IPS-NIHi7 (cell line): Measurements from ENCODE around the gene ZC2HC1C.
"Not testable (repeated sequence)": the region's sequence is repeated elsewhere in the genome, so short reads cannot be mapped to it uniquely, and the experiment has no call there.

Experiments
- DNase-seq: peaks from one replicate; pipeline ENCODE4 v3.0.0; 2012; ENCODE audit warnings: mixed read lengths; ENCODE audit errors: extremely low spot score

Gene ZC2HC1C

GRCh38 chr14:75094896-75095295, 25.5 kb downstream of the ZC2HC1C start:
- DNase-seq: no peak

GRCh38 chr14:75095690-75096089, 26.2 kb downstream of the ZC2HC1C start:
- no peak for DNase-seq

DNA sequence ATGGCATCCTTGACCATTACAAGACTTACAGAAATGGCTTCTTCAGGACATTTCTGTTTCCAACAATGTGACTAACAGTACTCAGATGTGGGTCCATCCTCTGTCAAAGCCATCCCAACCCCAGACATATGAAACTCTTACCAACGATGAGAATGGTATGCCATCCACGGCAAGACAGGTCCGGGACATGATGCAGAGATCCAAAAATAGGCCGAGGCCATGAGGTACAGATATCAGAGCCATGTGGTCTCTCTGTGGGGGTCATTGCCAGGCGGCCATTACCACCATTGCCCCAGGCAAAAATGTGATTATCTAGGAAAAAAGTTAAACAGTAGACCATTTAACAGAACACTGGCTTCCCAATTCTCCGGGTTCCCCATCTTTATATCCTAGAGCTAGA, 27.5 kb downstream of the ZC2HC1C start:
- no peak for DNase-seq

DNA sequence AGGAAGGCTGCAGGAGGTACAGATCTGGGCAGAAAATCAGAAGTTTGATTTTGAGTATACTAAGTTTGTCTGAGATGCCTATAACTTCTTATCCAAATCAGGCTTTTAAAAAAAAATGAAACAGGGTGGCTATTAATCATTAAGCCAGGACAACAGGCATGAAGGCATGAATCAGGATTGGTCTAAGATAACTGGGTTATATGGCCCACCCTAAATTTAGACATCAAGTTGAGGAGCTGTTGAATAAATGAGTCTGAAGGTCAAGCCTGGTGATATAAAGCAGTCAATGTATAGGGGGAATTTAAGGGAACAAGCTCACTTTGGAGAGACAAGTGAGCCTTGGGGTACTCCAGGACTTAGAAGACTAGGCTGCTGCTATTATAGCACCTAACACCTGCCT, 28.8 kb downstream of the ZC2HC1C start:
- DNase-seq: no peak

- DNase-seq: no peak
Observed at GRCh38 chr14:75098682-75099081, 29.2 kb downstream of the ZC2HC1C start.

DNA sequence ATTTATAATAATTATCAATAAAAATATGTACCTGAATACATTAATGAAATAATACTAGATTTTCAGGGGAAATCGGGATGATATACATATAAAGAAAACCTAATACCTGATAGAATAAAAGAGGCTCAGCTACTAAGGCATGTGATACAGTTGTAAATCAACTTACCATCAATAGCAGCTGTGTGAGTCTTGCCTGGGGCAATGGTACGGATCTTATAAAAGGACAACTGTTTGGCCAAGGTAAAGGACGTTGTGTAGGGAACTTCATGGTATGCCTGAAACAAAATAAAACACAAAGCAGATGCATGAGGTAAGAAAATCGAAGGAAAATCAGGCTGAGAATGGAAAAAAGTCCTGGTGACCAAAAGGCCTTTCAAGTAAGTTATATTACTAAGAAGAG, 32.0 kb downstream of the ZC2HC1C start:
- DNase-seq: no peak

DNA sequence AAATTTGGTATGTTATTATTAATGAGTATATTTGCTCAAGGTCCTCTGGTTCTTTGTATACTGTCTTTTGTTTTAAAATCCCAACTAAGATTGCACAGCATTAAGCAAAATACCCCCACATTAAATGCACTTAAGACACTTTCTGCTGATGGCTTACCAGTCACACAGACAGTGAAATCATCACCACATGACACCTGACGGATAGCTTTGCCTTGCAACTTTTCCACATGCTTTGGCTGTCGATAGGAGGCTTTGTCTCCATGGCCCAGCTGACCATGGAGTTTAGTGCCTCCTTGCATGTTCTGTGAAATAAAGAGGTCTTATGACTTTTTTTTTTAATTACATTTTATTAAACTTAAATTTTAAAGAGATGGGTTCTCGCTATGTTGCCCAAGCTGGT, 37.7 kb downstream of the ZC2HC1C start:
- no peak for DNase-seq

- no peak for DNase-seq
Observed at GRCh38 chr14:75109877-75110276, 40.4 kb downstream of the ZC2HC1C start.

DNA sequence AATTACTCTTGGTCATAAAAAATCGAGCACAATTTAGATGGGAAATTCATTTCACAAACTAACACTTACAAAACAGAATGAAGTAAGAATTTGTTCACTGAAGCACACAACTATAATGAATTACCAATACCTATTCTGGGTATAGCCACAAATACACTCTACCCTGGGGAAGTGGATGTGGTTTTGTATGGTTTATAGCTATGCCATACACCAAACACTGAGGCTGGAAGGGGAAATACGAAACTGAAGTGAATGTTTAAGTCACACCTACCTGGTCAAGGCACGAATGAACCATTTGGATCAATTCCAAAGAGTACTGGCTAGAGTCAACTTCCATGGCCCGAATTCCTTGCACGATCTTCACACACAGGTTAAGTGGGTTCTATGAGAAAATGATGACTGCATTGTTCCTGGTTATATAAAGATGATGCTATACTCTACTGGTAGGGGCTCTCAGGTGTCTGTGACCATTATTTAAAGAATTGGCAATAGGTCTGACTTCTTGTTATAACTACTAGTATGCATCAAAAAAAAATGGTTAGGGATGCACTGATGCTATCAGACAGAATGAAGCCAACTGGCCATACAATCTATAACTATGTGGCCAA, 44.6 kb downstream of the ZC2HC1C start:
- no peak for DNase-seq

- no peak for DNase-seq
Observed at GRCh38 chr14:75119056-75119455, 49.6 kb downstream of the ZC2HC1C start.

GRCh38 chr14:75120541-75121291, 51.3 kb downstream of the ZC2HC1C start:
- no peak for DNase-seq

GRCh38 chr14:75121552-75121951, 52.1 kb downstream of the ZC2HC1C start:
- DNase-seq: no peak

- peak; percentile 22 for DNase-seq
Observed at GRCh38 chr14:75123991-75124390, 54.5 kb downstream of the ZC2HC1C start.

GRCh38 chr14:75125617-75126016, 56.2 kb downstream of the ZC2HC1C start:
- DNase-seq: no peak

- DNase-seq: no peak
Observed at GRCh38 chr14:75126121-75126544, 56.7 kb downstream of the ZC2HC1C start.

DNA sequence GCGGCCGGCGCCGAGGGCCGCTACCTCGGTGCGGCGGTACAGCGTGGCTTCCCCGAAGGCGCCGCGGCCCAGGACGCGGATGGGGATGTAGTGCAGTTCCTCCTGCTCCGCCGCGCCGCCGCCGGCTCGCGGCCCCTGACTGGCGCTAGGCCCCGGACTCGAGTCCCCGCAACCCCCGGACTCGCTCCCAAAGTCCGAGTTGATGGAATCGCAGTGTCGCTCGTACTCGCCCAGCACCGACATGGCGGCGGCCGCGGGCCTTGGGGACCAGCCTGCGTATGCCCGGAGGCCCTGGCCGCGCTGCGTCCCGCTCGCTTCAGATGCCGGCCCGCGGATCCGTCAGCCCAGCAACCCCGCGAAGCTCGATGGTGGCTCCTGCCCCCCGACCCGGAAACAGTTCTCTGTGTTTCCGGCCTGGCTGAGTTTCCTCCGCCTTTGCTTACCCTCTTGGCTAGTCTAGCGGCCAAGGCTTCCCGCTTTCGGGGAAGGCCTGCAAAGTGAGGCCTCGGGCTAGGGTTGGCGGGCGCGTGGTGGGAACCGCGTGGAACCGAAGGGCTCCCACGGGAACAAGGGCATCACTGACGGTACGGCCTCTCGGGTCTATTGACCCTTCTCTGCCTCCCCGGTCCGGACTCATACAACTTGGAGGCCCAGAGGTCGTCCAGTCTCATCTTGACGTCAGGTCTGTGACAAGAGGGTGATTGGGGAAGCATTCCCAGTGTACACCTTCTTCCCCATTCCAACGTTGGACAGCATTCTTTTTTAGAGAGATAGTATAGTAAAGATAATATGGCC, 57.4 kb downstream of the ZC2HC1C start, which contains the start of gene NEK9:
Gene NEK9 (minus strand): TSS at position 370 of the 795 bp plus-strand sequence. CDS start 127 bp downstream, at position 243.
- peak; percentile 90 for DNase-seq

DNA sequence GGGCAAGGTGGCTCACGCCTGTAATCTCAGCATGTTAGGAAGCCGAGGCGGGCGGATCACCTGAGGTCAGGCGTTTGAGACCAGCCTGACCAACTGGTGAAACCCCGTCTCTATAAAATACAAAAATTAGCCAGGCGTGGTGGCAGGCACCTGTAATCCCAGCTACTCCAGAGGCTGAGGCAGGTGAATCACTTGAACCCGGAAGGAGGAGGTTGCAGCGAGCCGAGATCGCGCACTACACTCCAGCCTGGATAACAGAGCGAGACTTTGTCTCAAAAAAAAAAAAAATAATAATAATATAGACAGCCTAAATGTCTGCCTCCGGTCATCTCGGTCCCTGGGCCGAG, 58.0 kb downstream of the ZC2HC1C start:
- DNase-seq: not testable (repeated sequence)

DNA sequence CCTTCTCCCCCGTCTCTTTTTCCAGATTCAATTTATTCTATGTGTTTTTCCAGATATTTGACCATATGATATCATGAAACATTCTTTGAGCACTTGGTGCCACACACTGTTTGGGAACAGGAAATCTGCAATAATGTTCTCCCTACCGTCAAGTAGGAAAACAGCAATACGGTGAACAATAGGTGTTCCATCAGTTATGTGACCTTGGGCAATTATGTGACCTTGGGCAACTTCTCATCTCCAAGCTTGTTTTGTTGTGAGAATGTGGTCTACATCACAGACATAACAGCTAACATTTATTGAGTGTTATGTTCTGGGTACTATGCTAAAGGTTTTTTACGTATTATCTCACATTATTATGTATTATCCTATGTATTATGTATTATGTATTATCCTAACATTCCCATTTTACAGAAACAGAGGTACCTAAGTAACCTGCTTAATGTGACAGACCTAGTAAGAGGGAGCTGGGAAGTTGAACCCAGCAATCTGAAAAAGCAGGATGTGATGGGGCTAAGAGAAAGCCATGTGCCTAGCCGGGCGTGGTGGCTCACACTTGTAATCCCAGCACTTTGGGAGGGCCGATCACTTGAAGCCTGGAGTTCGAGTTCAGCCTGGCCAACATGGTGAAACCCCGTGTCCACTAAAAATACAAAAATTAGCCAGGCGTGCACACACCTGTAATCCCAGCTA, 58.6 kb downstream of the ZC2HC1C start:
- no peak for DNase-seq

DNA sequence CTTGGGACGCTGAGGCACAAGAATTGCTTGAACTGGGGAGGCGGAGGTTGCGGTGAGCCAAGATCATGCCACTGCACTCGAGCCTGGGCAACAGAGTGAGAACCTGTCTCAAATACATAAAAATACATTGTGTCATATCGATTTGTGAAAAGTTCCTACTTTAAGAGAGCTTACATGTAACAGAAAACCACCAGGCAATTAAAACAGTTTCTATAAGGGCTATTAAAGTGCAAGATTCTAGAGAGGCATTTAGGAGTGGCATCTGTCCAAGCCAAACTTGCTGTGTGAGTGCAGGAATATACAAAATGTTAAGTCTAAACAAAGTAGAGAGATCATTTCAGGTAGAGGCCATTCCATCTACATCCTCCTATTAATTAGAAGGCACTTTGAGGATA, 59.2 kb downstream of the ZC2HC1C start:
- DNase-seq: no peak
